Osteoblast (primary cell): Measurements from ENCODE around the gene JMJD1C. TPM values are rescaled to one million over a fixed set of nuclear protein-coding genes. Genes with fewer than 3 reads are reported as not detected.
"Not testable (repeated sequence)": the region's sequence is repeated elsewhere in the genome, so short reads cannot be mapped to it uniquely, and the experiment has no call there.

ENCODE experiments used
- DNase-seq: peaks from one replicate; pipeline ENCODE4 v3.0.0; 2011; ENCODE audit warnings: low spot score, mixed read lengths; ENCODE audit not compliant: insufficient read length; ENCODE audit errors: missing footprints
- H2AFZ ChIP-seq: 2 replicates; pipeline ENCODE4 v1.6.0; 2011; ENCODE audit warnings: mild to moderate bottlenecking, low read length
- H3K27ac ChIP-seq: 2 replicates; pipeline ENCODE4 v1.5.1; 2011; ENCODE audit warnings: mild to moderate bottlenecking, low read depth, low read length, moderate library complexity
- H3K27me3 ChIP-seq: 2 replicates; pipeline ENCODE4 v1.6.0; 2012; ENCODE audit warnings: mild to moderate bottlenecking, control low read depth, inconsistent platforms, low read length, moderate library complexity; ENCODE audit not compliant: insufficient read depth
- H3K36me3 ChIP-seq: 2 replicates; pipeline ENCODE4 v1.5.1; 2011; ENCODE audit warnings: mild to moderate bottlenecking, low read length, control low read depth, moderate library complexity; ENCODE audit not compliant: insufficient read depth
- H3K4me1 ChIP-seq: 2 replicates; pipeline ENCODE4 v1.5.1; 2011; ENCODE audit warnings: mild to moderate bottlenecking, low read length, control low read depth, moderate library complexity; ENCODE audit not compliant: insufficient read depth
- H3K4me2 ChIP-seq: 2 replicates; pipeline ENCODE4 v1.6.0; 2011; ENCODE audit warnings: mild to moderate bottlenecking, low read length; ENCODE audit not compliant: insufficient read depth
- H3K4me3 ChIP-seq: fragments of 200-600 bp; sonication (generic); 3 replicates; pipeline ENCODE4 v1.5.1; 2012; ENCODE audit warnings: mild to moderate bottlenecking, low read length, inconsistent platforms; ENCODE audit not compliant: insufficient read depth
- H3K79me2 ChIP-seq: 2 replicates; pipeline ENCODE4 v1.6.0; 2012; ENCODE audit warnings: mild to moderate bottlenecking, low read length, control low read depth, inconsistent platforms; ENCODE audit not compliant: insufficient read depth
- H3K9me3 ChIP-seq: 2 replicates; pipeline ENCODE4 v1.5.1; 2011; ENCODE audit warnings: low read depth, low read length, control low read depth
- H4K20me1 ChIP-seq: 2 replicates; pipeline ENCODE4 v1.6.0; 2012; ENCODE audit warnings: mild to moderate bottlenecking, low read length, control low read depth; ENCODE audit not compliant: insufficient read depth
- total RNA-seq: library from RNA; depleted of rRNA; stranded (reverse); fragments of >200 nt; gene quantifications from 2 replicates; pipeline ENCODE4 v1.2.3, GENCODE V29; 2012
- TF ChIP-seq, protein P1 (sequence below): IDR thresholded peaks from 2 replicates; pipeline ENCODE4 v1.5.1; 2011; ENCODE audit warnings: mild to moderate bottlenecking, low read depth, low read length, moderate library complexity; ENCODE audit errors: extremely low read depth

Gene JMJD1C
- total RNA-seq, 1 donor, result 92.6 TPM

DNA sequence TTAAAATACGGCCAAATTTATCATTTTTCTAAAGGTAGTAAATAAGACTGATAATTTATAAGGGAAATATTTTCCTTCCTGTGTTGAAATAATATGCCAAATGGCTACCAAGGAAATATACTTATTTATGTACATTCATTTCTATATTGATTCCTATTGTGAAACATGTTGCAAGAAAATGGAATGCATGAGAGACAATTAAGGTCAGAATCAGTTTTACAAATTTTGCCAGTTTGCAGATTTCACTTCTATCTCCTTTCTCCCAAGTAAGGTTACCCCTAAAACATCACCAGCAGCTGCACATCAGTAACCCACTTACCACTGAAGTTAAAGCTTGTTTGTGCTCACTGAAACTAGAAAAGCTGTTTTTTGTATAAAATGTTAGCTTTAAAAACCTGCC lies 36.2 kb upstream of the JMJD1C start:
- no peak overlapping the region for H3K4me3 ChIP-seq
- no peak overlapping the region for H3K27ac ChIP-seq
- DNase-seq, result no peak
- peaks cover 90% of the 10 kb centered on the region for H3K79me2 ChIP-seq
- no peaks in the 10 kb centered on the region for H3K9me3 ChIP-seq
- no peaks in the 10 kb centered on the region for H3K36me3 ChIP-seq
- H3K4me1 ChIP-seq, result no peaks in the 10 kb centered on the region
- H4K20me1 ChIP-seq, result peaks cover 14% of the 10 kb centered on the region
- TF ChIP-seq, protein P1, sequence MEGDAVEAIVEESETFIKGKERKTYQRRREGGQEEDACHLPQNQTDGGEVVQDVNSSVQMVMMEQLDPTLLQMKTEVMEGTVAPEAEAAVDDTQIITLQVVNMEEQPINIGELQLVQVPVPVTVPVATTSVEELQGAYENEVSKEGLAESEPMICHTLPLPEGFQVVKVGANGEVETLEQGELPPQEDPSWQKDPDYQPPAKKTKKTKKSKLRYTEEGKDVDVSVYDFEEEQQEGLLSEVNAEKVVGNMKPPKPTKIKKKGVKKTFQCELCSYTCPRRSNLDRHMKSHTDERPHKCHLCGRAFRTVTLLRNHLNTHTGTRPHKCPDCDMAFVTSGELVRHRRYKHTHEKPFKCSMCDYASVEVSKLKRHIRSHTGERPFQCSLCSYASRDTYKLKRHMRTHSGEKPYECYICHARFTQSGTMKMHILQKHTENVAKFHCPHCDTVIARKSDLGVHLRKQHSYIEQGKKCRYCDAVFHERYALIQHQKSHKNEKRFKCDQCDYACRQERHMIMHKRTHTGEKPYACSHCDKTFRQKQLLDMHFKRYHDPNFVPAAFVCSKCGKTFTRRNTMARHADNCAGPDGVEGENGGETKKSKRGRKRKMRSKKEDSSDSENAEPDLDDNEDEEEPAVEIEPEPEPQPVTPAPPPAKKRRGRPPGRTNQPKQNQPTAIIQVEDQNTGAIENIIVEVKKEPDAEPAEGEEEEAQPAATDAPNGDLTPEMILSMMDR, result no peak
- H2AFZ ChIP-seq, result no peak overlapping the region
- H3K4me2 ChIP-seq, result no peak overlapping the region
- no peaks in the 10 kb centered on the region for H3K27me3 ChIP-seq

DNA sequence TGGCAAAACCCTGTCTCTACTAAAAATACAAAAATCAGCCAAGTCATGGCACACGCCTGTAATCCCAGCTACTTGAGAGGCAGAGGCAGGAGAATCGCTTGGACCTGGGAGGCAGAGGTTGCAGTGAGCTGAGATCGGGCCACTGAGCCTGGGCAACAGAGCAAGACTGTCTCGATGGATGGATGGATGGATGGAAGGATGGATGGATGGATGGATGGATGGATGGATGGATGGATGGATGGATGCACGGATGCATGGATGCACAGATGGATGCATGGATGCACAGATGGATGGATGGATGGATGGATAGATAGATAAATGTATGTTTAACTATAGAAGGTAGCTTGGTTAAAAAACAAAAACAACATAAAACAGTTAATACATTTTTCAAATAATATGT lies 34.8 kb upstream of the JMJD1C start:
- H3K9me3 ChIP-seq, H3K4me1 ChIP-seq, DNase-seq, H3K27ac ChIP-seq, H3K27me3 ChIP-seq, H2AFZ ChIP-seq, H3K4me2 ChIP-seq, H3K36me3 ChIP-seq, H3K4me3 ChIP-seq: not testable (repeated sequence)
- Histone ChIP-seq H3K79me2 (peaks cover 89% of the 10 kb centered on the region), H4K20me1 (peaks cover 14% of the 10 kb centered on the region)

DNA sequence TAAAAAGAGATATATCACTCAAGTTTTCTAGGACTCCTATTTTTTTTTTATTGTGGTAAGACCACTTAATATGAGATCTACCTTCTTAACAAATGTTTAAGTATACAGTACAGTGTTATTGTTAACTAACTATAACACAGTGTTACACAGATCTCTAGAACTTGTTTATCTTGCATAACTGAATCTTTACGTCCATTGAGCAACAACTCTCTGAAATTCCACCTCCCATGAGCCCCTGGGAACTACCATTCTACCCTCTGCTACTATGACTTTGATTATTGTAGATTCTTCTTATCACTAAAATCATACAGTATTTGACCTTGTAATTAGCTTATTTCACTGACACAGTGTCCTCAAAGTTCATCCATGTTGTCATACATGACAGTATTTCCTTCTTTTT lies 32.9 kb upstream of the JMJD1C start:
- H3K4me3 ChIP-seq, result no peak overlapping the region
- H3K79me2 ChIP-seq, result peaks cover 86% of the 10 kb centered on the region
- H2AFZ ChIP-seq, result no peak overlapping the region
- no peak overlapping the region for H3K27ac ChIP-seq
- H3K36me3 ChIP-seq, result no peaks in the 10 kb centered on the region
- no peak for DNase-seq
- peaks cover 14% of the 10 kb centered on the region for H4K20me1 ChIP-seq
- H3K4me2 ChIP-seq, result no peak overlapping the region
- TF ChIP-seq, protein P1, result no peak
- H3K9me3 ChIP-seq, result no peaks in the 10 kb centered on the region
- no peaks in the 10 kb centered on the region for H3K27me3 ChIP-seq
- no peaks in the 10 kb centered on the region for H3K4me1 ChIP-seq

DNA sequence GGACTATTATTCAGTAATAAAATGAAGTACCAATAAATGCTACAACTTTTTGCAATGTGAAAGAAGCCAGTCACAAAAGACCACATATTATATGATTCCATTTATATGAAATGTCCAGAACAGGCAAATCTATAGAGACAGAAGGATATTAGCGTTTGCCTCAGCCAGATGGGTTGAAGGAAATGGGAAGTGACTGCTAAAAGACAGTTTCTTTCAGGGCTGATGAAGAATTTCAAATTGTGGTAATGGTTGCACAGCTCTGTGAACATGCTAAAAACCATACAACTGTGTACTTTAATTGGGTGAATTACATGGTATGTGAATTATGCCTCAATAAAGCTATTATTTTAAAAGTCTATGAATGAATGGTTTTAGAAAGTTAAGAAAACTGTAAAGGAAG lies 31.5 kb upstream of the JMJD1C start:
- Histone ChIP-seq H3K4me3 (no peak overlapping the region), H3K36me3 (no peaks in the 10 kb centered on the region), H3K9me3 (no peaks in the 10 kb centered on the region), H2AFZ (no peak overlapping the region), H3K4me2 (no peak overlapping the region), H3K27me3 (no peaks in the 10 kb centered on the region), H4K20me1 (peaks cover 14% of the 10 kb centered on the region), H3K79me2 (peaks cover 85% of the 10 kb centered on the region), H3K27ac (no peak overlapping the region), H3K4me1 (peaks cover 8% of the 10 kb centered on the region)
- no peak for DNase-seq
- TF ChIP-seq, protein P1, result no peak
